Neural cell (in vitro differentiated cells): ENCODE data around the gene CDK3.

ENCODE experiments used
- EP300 ChIP-seq: fragments of 450-650 bp; conservative IDR thresholded peaks from 2 replicates; pipeline ENCODE4 v1.6.1; 2014; ENCODE audit warnings: antibody characterized with exemption, mild to moderate bottlenecking, moderate library complexity; ENCODE audit not compliant: poor library complexity, severe bottlenecking
- EZH2 ChIP-seq: fragments of 200-600, 300-800 bp; shearing (Covaris generic), sonication (generic); IDR thresholded peaks from 2 replicates; pipeline ENCODE4 v1.6.1; 2014; ENCODE audit warnings: antibody characterized with exemption, low read length, borderline replicate concordance, mild to moderate bottlenecking; ENCODE audit not compliant: insufficient read depth, poor library complexity, severe bottlenecking
- MXI1 ChIP-seq: fragments of 450-650 bp; conservative IDR thresholded peaks from 2 replicates; pipeline ENCODE4 v1.6.1; 2014; ENCODE audit warnings: antibody characterized with exemption, mild to moderate bottlenecking; ENCODE audit not compliant: poor library complexity, severe bottlenecking
- POLR2AphosphoS5 ChIP-seq: IDR thresholded peaks from 2 replicates; pipeline ENCODE4 v1.6.1; 2012
- RAD21 ChIP-seq: fragments of 450-650 bp; conservative IDR thresholded peaks from 2 replicates; pipeline ENCODE4 v1.6.1; 2014; ENCODE audit warnings: antibody characterized with exemption, mild to moderate bottlenecking, moderate library complexity
- SMC3 ChIP-seq: fragments of 450-650 bp; conservative IDR thresholded peaks from 2 replicates; pipeline ENCODE4 v1.6.1; 2014; ENCODE audit warnings: antibody characterized with exemption, mild to moderate bottlenecking, moderate library complexity; ENCODE audit not compliant: poor library complexity
- TAF1 ChIP-seq: IDR thresholded peaks from 2 replicates; pipeline ENCODE4 v1.6.1; 2012; ENCODE audit warnings: low read depth
- TF ChIP-seq, protein P1 (sequence below): fragments of 450-650 bp; IDR thresholded peaks from 2 replicates; pipeline ENCODE4 v1.5.1; 2014; ENCODE audit warnings: antibody characterized with exemption, mild to moderate bottlenecking, moderate library complexity; ENCODE audit not compliant: poor library complexity, severe bottlenecking
- TF ChIP-seq, protein P2 (sequence below): IDR thresholded peaks from 2 replicates; pipeline ENCODE4 v1.6.1; 2012; ENCODE audit warnings: borderline replicate concordance

DNA sequence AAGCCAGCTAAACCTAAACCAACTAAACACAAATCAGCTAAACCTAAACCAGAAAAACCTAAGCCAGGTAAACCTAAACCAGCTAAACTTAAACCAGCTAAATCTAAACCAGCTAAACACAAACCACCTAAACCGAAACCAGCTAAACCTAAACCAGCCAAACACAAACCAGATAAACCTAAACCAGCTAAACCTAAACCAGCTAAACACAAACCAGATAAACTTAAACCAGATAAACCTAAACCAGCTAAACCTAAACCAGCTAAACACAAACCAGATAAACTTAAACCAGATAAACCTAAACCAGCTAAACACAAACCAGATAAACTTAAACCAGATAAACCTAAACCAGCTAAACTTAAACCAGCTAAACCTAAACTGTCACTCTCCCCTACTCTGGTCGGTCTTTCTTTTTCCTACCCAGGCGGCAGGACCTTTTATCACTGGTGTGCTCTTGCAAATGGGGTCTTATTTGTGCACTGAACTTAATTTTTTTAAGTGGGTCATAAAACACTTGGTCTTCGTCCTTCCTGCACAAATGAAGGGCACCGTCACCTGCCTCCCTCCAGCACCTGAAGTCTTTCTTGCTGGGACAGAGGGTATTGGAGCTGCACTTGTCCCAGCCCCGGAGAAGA lies 19.3 kb downstream of the CDK3 start:
- no peak for TF ChIP-seq EZH2
- TF ChIP-seq, protein P1, sequence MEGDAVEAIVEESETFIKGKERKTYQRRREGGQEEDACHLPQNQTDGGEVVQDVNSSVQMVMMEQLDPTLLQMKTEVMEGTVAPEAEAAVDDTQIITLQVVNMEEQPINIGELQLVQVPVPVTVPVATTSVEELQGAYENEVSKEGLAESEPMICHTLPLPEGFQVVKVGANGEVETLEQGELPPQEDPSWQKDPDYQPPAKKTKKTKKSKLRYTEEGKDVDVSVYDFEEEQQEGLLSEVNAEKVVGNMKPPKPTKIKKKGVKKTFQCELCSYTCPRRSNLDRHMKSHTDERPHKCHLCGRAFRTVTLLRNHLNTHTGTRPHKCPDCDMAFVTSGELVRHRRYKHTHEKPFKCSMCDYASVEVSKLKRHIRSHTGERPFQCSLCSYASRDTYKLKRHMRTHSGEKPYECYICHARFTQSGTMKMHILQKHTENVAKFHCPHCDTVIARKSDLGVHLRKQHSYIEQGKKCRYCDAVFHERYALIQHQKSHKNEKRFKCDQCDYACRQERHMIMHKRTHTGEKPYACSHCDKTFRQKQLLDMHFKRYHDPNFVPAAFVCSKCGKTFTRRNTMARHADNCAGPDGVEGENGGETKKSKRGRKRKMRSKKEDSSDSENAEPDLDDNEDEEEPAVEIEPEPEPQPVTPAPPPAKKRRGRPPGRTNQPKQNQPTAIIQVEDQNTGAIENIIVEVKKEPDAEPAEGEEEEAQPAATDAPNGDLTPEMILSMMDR, result no peak
- TF ChIP-seq RAD21, result no peak
- TF ChIP-seq, protein P2, sequence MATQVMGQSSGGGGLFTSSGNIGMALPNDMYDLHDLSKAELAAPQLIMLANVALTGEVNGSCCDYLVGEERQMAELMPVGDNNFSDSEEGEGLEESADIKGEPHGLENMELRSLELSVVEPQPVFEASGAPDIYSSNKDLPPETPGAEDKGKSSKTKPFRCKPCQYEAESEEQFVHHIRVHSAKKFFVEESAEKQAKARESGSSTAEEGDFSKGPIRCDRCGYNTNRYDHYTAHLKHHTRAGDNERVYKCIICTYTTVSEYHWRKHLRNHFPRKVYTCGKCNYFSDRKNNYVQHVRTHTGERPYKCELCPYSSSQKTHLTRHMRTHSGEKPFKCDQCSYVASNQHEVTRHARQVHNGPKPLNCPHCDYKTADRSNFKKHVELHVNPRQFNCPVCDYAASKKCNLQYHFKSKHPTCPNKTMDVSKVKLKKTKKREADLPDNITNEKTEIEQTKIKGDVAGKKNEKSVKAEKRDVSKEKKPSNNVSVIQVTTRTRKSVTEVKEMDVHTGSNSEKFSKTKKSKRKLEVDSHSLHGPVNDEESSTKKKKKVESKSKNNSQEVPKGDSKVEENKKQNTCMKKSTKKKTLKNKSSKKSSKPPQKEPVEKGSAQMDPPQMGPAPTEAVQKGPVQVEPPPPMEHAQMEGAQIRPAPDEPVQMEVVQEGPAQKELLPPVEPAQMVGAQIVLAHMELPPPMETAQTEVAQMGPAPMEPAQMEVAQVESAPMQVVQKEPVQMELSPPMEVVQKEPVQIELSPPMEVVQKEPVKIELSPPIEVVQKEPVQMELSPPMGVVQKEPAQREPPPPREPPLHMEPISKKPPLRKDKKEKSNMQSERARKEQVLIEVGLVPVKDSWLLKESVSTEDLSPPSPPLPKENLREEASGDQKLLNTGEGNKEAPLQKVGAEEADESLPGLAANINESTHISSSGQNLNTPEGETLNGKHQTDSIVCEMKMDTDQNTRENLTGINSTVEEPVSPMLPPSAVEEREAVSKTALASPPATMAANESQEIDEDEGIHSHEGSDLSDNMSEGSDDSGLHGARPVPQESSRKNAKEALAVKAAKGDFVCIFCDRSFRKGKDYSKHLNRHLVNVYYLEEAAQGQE, result no peak
- no peak for TF ChIP-seq POLR2AphosphoS5
- no peak for TF ChIP-seq TAF1
- TF ChIP-seq EP300, result no peak
- TF ChIP-seq MXI1, result no peak
- TF ChIP-seq SMC3, result no peak
